Heart left ventricle (tissue), 16 donors: ENCODE results near the gene OGFR. TPM values are rescaled to one million over a fixed set of nuclear protein-coding genes. Genes with fewer than 3 reads are reported as not detected.

ENCODE experiments used
- ATAC-seq, 4 donors: fragments of 200-7000 bp; cut with Tn5 transposase; one replicate each; pipeline ENCODE4 v1.9.1; 2020 to 2022; ENCODE audit warnings: moderate library complexity in 4 of 4, mild to moderate bottlenecking in 3 of 4, moderate number of reproducible peaks in 1 of 4
- DNase-seq, 5 donors: peaks; one replicate each; pipeline ENCODE4 v3.0.0-alpha.2; 2020
- H3K27ac ChIP-seq, 12 donors: fragments of 200-600 bp; sonication (generic) in 4 of 12; one replicate each; pipeline versions ENCODE4 v1.5.0 to v1.8.0; 2016 to 2022; ENCODE audit warnings: mild to moderate bottlenecking in 2 of 12
- H3K27me3 ChIP-seq, 9 donors: fragments of 200-600 bp; sonication (generic) in 2 of 9; one replicate each; pipeline versions ENCODE4 v1.5.1 to v1.8.0; 2016 to 2022; ENCODE audit warnings: mild to moderate bottlenecking in 3 of 9
- H3K36me3 ChIP-seq, 9 donors: fragments of 200-600 bp; sonication (generic) in 2 of 9; one replicate each; pipeline versions ENCODE4 v1.5.0 to v1.8.0; 2018 to 2022; ENCODE audit warnings: mild to moderate bottlenecking in 2 of 9
- H3K4me1 ChIP-seq, 12 donors: fragments of 200-600 bp; sonication (generic) in 4 of 12; one replicate each; pipeline versions ENCODE4 v1.5.0 to v1.8.0; 2016 to 2022; ENCODE audit warnings: mild to moderate bottlenecking in 3 of 12
- H3K4me3 ChIP-seq, 12 donors: fragments of 200-600 bp; sonication (generic) in 4 of 12; one replicate each; pipeline versions ENCODE4 v1.5.0 to v1.8.0; 2017 to 2022; ENCODE audit warnings: mild to moderate bottlenecking in 9 of 12, moderate library complexity in 4 of 12
- H3K9me3 ChIP-seq, 12 donors: fragments of 200-600 bp; sonication (generic) in 4 of 12; one replicate each; pipeline versions ENCODE4 v1.5.0 to v1.8.0; 2016 to 2022; ENCODE audit warnings: mild to moderate bottlenecking in 1 of 12
- POLR2A ChIP-seq, 2 donors: fragments of 450-650 bp; IDR thresholded peaks; one replicate each; pipeline ENCODE4 v1.6.1; 2017; ENCODE audit warnings: antibody characterized with exemption in 2 of 2, mild to moderate bottlenecking in 2 of 2, moderate library complexity in 2 of 2
- WGBS, 4 donors: extraction: QIAGEN DNeasy Blood & Tissue Kit in 2 of 4; methylation state at CpG; one replicate each; pipeline versions ENCODE4 v1.1.5 to v1.1.7; 2013 to 2018; 5-methylcytosine and 5-hydroxymethylcytosine counted together
- intact Hi-C, 10 donors: fragments of 100-400 bp; cut with DNase I; formaldehyde crosslinking; loops; one replicate each; pipeline versions ENCODE4 v1.11.1 to v1.14.2; 2022
- polyA plus RNA-seq, 2 donors: library from polyadenylated mRNA; stranded (reverse); fragments of 200-250 nt; gene quantifications; one replicate each; pipeline ENCODE4 v1.2.3, GENCODE V29; 2013
- total RNA-seq, 9 donors: library from RNA; depleted of rRNA in 2 of 9; stranded (reverse); fragments of >200 nt in 2 of 9; fragmentation: NEBNext Ultra II Directional in 3 of 9; extraction: Animal tissue kit (Norgen Biotek cat#: 25700) in 3 of 9; gene quantifications; one replicate each; pipeline versions ENCODE4 v1.1.0 to v1.2.4, GENCODE V29; 2016 to 2023
- TF ChIP-seq, protein P1 (sequence below), 12 donors: fragments of 200-600 bp; sonication (generic) in 4 of 12; IDR thresholded peaks; one replicate each; pipeline versions ENCODE4 v1.5.0 to v1.8.0; 2018 to 2022; ENCODE audit warnings: antibody characterized with exemption in 12 of 12, mild to moderate bottlenecking in 5 of 12
- donor health status: ischemic (EF 13 %, LVEDD 7.1; RV severe dilation, severe dysfunction).
- donor health status: healthy with polysubstance abuse.
- donor health status: DM: no; HTN: yes; CAD: no.
- donor health status: DM: no; HTN: no; CAD: no.
- donor health status: ischemic (EF 25% LVEDD 6.9; RV normal size, moderate dysfunction).
- donor health status: ischemic (EF 25% LVEDD 5.7; RV mildly dilated, moderate dysfunction).
- donor health status: healthy.
- donor health status: DM: yes; HTN: yes; CAD: no.
- donor health status: ischemic (EF 35%, LVEDD 5.7; RV mildly dilated, moderate dysfunction).
- donor health status: nonischemic (EF 11% LVEDD 7.7; RV severe dilation, severe dysfunction).
- donor health status: DM: yes; HTN: yes; CAD: no.
- donor health status: PGD.
- donor health status: ischemic (EF 29% LVEDD 5.4; RV normal size, mild dysfunction).
- donor health status: nonischemic (EF 23%, LVEDD 6.1; RV moderate dilation, normal function).

Gene OGFR
- total and polyA plus RNA-seq, 11 donors, result 14.9 to 46.9 (median 21.2) TPM

DNA sequence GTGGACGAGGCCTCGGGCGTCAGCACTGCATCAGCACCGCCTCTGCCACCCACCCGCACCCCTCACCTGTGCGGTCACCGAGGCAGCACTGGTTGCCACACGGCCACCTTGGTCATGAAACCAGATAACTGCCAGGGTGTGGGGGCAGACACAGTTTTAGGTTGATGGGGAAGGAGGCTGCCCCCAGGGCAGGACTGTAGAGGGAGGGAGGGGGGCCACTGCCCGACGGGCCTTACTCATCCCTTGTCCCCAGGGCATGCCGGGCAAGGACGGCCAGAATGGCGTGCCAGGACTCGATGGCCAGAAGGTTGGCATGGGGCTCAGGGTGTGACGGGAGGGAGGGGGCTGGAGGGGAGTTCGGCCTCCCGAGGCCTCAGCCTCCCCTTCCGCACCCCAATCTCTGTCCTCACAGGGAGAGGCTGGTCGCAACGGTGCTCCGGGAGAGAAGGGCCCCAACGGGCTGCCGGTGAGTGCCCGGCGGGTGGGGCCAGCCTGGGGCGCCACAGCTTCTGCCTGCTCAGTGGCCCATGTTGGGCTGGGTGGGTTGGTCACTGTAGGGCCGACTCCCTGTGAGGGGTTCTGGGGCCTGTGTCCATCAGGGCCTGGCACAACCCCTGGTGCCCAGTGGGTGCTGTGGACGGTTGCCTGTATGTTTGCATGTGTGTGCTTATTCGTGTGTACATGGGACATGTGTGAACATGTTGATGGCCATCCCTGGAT, 24.0 kb downstream of the OGFR start:
- Histone ChIP-seq H3K27ac (no peak overlapping the region), H3K36me3 (no peaks in the 10 kb centered on the region), H3K9me3 (no peaks in the 10 kb centered on the region), H3K4me1 (peaks cover 0 to 23% (median 6%) of the 10 kb centered on the region in 12 donors), H3K27me3 (no peaks in the 10 kb centered on the region), H3K4me3 (no peak overlapping the region)
- 86 to 90% (median 87%) methylated on average over 16 to 29 of the region's 29 CpGs for WGBS, 4 donors
- DNase-seq (peak in 2 of 5 donors; percentile 11 to 16), ATAC-seq (no peak)
- TF ChIP-seq POLR2A (IDR thresholded peaks at IDR 0.05), result no peak
- TF ChIP-seq, protein P1, sequence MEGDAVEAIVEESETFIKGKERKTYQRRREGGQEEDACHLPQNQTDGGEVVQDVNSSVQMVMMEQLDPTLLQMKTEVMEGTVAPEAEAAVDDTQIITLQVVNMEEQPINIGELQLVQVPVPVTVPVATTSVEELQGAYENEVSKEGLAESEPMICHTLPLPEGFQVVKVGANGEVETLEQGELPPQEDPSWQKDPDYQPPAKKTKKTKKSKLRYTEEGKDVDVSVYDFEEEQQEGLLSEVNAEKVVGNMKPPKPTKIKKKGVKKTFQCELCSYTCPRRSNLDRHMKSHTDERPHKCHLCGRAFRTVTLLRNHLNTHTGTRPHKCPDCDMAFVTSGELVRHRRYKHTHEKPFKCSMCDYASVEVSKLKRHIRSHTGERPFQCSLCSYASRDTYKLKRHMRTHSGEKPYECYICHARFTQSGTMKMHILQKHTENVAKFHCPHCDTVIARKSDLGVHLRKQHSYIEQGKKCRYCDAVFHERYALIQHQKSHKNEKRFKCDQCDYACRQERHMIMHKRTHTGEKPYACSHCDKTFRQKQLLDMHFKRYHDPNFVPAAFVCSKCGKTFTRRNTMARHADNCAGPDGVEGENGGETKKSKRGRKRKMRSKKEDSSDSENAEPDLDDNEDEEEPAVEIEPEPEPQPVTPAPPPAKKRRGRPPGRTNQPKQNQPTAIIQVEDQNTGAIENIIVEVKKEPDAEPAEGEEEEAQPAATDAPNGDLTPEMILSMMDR (IDR thresholded peaks at IDR 0.05), result no peak
- intact Hi-C loops, result no loop called here

DNA sequence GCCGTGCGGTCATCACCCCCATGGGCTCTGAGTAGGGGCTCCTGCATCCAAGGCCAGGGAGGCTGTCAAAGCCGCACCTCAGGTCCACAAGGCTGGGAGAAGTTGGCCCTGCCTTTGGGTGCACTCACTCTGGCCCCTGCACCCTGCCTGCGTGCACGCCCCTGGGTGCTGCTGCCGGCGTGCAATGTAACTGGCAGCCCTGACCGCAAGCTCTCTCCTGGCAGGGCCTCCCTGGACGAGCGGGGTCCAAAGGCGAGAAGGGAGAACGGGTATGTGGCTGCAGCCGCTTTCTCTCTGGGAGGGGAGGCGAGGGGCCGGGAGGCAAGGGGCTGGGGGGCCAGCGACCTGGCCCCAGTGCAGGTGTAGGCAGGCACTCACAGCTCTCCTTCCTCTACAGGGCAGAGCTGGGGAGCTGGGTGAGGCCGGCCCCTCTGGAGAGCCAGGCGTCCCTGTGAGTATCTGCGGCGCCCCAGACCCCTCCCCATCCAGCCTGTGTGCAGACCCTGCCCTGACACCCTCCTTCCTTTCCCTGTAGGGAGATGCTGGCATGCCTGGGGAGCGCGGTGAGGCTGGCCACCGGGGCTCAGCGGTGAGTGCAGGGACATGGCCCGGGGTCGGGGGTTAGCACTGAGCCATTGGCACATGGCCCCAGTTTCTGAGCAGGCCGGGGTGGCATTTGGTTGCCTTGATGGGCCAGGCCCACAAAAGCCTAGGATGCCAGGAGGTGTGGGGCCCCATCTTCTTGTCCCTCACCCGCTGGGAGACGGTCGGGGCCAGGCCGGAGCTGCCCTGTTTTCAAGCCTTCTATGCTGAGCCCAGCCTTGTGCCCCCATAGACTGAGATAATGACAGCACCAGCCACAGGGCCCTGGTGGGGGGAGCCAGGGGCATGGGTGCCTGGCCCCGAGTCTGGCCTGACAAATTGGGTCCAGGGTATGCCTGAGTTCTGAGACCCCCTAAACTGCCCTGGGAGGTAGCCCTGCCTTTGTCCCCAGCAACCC, 24.9 kb downstream of the OGFR start:
- Histone ChIP-seq H3K9me3 (no peaks in the 10 kb centered on the region), H3K4me1 (peaks cover 0 to 18% (median 3%) of the 10 kb centered on the region in 12 donors), H3K4me3 (no peak overlapping the region), H3K27ac (no peak overlapping the region), H3K27me3 (no peaks in the 10 kb centered on the region), H3K36me3 (no peaks in the 10 kb centered on the region)
- ATAC-seq (no peak), DNase-seq (peak in 2 of 5 donors; percentile 8 to 9)
- WGBS, 4 donors, result 93 to 96% (median 94%) methylated on average over 17 to 32 of the region's 32 CpGs
- TF ChIP-seq, protein P1 (IDR thresholded peaks at IDR 0.05), result no peak
- TF ChIP-seq POLR2A (IDR thresholded peaks at IDR 0.05), result no peak
- intact Hi-C loops, result no loop called here

DNA sequence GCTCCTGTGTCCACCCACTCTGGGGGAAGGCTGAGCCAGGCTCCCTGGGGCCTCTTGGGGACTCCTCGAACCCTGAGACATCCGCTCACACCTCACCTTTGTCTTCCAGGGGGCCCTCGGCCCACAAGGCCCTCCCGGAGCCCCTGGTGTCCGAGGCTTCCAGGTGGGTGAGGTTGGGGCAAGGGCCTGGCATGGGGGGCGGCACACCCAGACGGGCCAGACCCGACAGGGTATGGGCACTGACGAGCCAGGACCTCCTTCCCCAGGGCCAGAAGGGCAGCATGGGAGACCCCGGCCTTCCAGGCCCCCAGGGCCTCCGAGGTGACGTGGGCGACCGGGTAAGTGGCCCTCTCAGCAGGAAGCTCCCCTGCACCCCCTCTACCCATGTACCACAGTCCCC, 25.6 kb downstream of the OGFR start:
- no peak overlapping the region for H3K4me3 ChIP-seq
- 95 to 96% (median 96%) methylated on average over 10 to 14 of the region's 14 CpGs for WGBS, 4 donors

More for the DNA sequence above, 25.6 kb downstream of the OGFR start:
- DNase-seq (peak in 2 of 5 donors; percentile 7 to 21), ATAC-seq (no peak)
- intact Hi-C loops, result no loop called here
- TF ChIP-seq, protein P1 (IDR thresholded peaks at IDR 0.05), result no peak
- no peak for TF ChIP-seq POLR2A (IDR thresholded peaks at IDR 0.05)
- H3K9me3 ChIP-seq, result no peaks in the 10 kb centered on the region
- no peaks in the 10 kb centered on the region for H3K27me3 ChIP-seq
- no peaks in the 10 kb centered on the region for H3K36me3 ChIP-seq
- peaks cover 0 to 15% (median 0%) of the 10 kb centered on the region in 12 donors for H3K4me1 ChIP-seq
- no peak overlapping the region for H3K27ac ChIP-seq
